HG03103 (cell line): ENCODE results near the gene VAC14.
"Not testable (repeated sequence)": the region's sequence is repeated elsewhere in the genome, so short reads cannot be mapped to it uniquely, and the experiment has no call there.

ENCODE experiments used
- ATAC-seq: cut with Tn5 transposase; IDR thresholded peaks from one replicate; pipeline ENCODE4 v1.9.1; 2021; ENCODE audit warnings: low read depth; ENCODE audit not compliant: unreplicated experiment

Gene VAC14

GRCh38 chr16:70800781-70801480 lies at the start of gene VAC14:
VAC14 (minus strand) TSS chr16:70801158; CDS start chr16:70800900, 258 bp downstream.
- peak; percentile 93 for ATAC-seq

- not testable (repeated sequence) for ATAC-seq
Observed at GRCh38 chr16:70823498-70824118, 22.6 kb upstream of the VAC14 start.

- not testable (repeated sequence) for ATAC-seq
Observed at GRCh38 chr16:70822734-70823133, 21.8 kb upstream of the VAC14 start.

GRCh38 chr16:70818088-70818487 lies 17.1 kb upstream of the VAC14 start:
- not testable (repeated sequence) for ATAC-seq

GRCh38 chr16:70809392-70810060 lies 8.6 kb upstream of the VAC14 start:
- ATAC-seq = no peak

DNA sequence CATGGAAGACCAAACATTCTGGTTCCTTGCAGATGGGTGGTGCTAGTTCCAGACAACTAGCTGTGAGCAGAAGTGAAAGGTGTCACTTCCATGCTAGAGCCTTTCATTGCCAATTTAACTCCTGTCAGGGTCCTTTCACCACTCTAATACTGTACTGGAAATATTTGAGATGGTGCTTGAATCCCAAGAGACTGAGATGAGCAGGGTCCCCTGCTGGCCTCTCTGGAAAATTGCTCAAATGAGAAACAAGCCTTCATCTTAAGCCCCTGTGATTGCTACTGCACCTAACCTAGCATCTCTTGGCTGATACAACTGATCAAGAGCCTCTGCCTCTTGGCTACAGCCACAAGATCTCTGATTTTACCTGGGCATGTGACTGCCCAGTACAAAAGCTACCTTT lies 7.4 kb upstream of the VAC14 start:
- ATAC-seq = no peak

DNA sequence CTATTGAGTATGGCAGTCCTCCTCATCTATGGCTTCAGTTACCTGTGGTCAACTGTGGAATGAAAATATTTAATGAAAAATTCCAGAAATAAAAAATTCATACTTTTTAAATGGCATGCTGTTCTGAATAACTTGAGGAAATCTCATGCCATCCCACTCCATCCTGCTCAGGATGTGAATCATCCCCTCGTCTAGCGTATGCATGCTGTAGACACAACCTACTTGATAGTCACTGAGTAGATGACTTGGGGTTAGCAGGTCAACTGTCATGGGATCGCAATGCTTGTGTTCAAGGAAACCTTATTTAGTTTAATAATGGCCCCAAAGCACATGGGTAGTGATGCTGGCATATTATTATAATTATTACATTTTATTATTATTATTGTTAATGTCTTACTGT lies 4.8 kb upstream of the VAC14 start:
- no peak for ATAC-seq

DNA sequence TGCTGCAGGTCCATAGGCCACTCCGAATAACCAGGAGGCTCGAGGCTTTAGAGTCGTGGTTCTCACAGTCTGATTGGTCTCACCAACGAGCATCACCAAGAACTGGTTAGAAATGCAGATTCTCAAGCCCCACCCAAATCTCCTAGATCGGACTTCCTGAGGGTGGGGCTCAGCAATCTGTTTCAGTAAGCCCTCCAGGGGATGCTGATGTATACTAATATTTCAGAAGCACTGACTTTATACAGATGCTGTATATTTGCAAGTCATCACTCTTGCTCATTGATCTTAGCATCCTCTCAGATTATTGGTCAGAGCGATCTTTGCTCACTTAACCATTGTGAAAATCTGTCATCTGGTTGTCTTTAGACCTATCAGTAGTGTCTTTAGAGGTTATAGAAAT lies 4.4 kb upstream of the VAC14 start:
- no peak for ATAC-seq

DNA sequence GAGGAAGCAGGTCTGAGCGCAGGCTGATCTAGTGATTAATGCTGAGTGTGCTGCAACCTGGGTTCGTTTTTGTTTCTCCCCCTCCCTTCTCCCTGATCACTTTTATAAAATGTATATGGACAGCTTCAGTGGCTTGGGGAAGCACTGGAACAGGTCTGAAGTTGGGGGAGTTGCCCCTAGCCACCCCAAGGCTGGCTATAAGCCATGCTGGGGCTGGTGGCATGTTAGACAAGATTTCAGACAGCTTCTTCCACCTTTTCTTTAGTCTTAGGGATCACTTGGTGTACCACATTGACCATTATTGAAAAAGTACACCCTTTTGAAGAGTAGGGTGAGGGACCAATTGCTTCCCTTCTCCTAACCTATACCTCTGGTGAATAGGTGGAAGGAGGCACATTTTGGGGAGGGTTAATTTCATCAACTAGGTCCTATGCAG lies 3.8 kb upstream of the VAC14 start:
- no peak for ATAC-seq

- ATAC-seq = no peak
Observed at GRCh38 chr16:70804153-70804733, 3.3 kb upstream of the VAC14 start.

DNA sequence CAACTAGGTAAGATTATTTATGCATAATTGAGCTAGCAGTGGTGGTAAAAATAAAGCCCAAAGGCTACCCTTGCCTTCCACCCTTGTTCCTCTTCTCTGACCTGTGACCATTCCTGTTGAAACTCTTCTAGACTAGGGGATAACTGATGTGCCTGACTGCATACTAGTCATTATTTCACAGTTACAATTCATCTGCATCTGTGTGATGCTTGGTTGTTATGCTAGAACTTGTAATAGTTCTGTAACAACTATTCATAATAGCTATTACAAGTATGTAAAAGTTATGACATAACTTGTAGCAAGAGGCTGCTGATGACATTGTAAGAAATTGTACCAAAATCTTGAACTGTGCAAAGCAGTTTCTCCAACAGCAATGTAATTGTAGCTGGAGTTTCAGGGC lies 2.4 kb upstream of the VAC14 start:
- no peak for ATAC-seq

DNA sequence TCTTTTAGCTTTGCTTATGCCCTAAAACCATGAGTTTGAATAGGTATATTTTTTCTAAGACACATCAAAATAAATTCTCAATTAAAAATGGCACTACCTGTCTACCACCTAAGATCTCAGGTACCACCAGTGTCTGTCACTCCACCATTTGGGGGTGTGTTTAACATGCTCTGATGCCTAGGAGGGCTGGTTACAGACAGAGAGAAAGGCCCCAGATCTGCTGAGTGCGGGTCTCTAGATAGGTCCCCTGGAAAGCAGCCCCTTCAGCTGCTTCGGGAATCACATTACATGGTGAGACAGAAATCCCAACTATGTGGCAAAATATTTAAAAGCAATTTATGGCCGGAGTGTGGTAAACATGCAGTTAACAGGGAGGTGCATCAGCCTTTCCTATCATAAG lies 653 bp upstream of the VAC14 start:
- ATAC-seq = no peak

DNA sequence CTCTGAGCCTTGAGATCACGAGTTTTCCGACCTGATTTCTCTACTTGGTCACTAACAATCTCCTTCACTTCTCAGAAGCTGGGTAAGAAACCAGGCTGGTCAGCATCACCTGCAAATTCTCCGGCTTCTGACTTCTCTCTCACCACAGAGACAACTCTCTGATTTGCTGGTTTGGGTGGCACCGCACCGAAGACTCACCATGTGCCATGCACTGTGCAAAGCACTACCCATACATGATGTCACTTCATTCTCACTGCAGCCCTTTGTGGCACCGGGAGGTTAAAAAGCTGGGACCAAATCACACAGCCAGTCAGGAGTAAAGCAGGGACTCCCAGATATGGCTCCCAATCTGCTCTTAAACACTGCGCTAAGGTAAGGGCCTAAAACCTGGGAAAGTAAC lies 647 bp downstream of the VAC14 start:
- ATAC-seq = no peak

GRCh38 chr16:70796301-70796700 lies 4.7 kb downstream of the VAC14 start:
- no peak for ATAC-seq

- ATAC-seq = no peak
Observed at GRCh38 chr16:70795296-70795912, 5.6 kb downstream of the VAC14 start.

- ATAC-seq = peak; percentile 40
Observed at GRCh38 chr16:70793851-70794502, 7.0 kb downstream of the VAC14 start.

DNA sequence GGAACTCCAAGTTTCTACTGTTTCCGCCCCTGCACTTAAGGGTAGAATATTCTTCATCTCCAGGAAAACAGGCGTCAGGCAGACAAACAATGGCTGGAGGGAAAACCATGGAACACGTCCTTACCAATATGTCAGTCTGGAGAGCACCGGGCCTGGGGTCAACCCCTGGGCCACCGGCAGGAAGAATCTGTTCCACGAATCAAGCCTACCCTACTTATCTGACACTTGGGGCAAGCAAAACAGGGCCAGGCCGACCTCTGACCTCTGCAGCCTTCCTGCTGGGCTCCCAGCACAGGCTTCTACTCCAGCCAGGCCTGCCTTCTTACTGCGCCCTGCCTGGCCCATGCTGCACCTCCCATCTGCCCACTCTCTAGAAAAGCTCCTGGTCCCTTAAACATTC lies 10.1 kb downstream of the VAC14 start:
- no peak for ATAC-seq

DNA sequence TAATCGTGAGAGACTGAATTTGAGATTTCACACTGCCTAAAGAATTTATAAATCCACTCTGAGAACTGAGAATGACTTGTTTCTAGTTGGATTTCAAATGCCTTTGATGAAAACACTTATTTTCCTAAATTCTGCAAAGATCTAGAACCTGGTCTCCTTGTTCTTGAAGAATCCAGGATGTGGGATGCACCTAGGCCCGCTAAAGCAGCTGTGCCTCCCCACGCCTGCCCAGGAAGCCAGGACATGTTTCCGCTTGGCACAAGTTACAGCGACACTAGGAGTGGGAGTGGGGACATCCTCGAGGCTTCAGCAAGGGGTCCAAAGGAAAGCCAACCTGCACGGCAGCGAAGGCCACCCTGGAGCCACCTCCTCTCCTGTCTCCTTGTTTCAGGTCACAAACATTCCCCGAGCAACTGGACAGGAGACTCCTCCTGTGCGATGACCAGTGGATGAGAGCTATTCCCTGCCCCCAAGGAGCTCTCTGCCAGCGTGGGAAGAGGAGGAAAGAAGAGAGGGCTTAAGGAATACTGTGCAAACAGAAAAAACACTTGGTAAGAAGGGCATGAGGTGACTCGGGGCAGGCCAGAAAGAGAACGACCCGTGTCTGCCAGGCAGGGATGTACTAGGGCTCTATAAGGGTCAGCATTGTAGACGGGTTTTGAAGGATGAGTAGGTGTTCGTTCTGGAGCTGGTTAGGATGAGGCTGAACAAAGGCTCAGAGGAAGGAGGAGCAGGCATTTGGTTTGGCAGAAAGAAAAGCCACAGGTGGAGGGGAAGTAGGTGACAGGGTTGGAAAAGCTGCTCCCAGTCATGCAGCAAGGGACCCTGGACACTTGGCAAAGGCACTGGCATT lies 11.1 kb downstream of the VAC14 start:
- no peak for ATAC-seq
